ENCODE results near the gene GABRA4.

GABRA4 gene

GRCh38 chr4:46890056-46890455 is 103.3 kb downstream of the GABRA4 start:
- Histone ChIP-seq H3K4me1 (no peaks in the 10 kb centered on the region), H3K27me3 (no peaks in the 10 kb centered on the region), H3K9ac (no peak overlapping the region), H3K36me3 (no peaks in the 10 kb centered on the region), H3K4me2 (no peak overlapping the region), H3K27ac (no peak overlapping the region), H3K9me3 (0 out of 2 replicates have a peak, but pooled peaks cover 4% of the 10 kb centered on the region), H3K4me3 (no peak overlapping the region), H4K20me1 (no peaks in the 10 kb centered on the region)
- TF ChIP-seq Cebpa-rat (IDR thresholded peaks at IDR 0.05): no peak

GRCh38 chr4:46889410-46889809 is 104.0 kb downstream of the GABRA4 start:
- no peaks in the 10 kb centered on the region for H3K27me3 ChIP-seq
- H3K36me3 ChIP-seq: no peaks in the 10 kb centered on the region
- no peaks in the 10 kb centered on the region for H3K4me1 ChIP-seq
- H3K27ac ChIP-seq: no peak overlapping the region
- H3K9ac ChIP-seq: no peak overlapping the region
- no peak overlapping the region for H3K4me3 ChIP-seq
- TF ChIP-seq Cebpa-rat (IDR thresholded peaks at IDR 0.05): no peak
- 0 out of 2 replicates have a peak, but pooled peaks cover 4% of the 10 kb centered on the region for H3K9me3 ChIP-seq
- no peak overlapping the region for H3K4me2 ChIP-seq
- no peaks in the 10 kb centered on the region for H4K20me1 ChIP-seq

GRCh38 chr4:46886711-46887110 is 106.7 kb downstream of the GABRA4 start:
- Histone ChIP-seq H3K27me3 (no peaks in the 10 kb centered on the region), H3K27ac (no peak overlapping the region), H3K9me3 (no peaks in the 10 kb centered on the region), H3K36me3 (no peaks in the 10 kb centered on the region), H4K20me1 (no peaks in the 10 kb centered on the region), H3K9ac (no peak overlapping the region), H3K4me2 (no peak overlapping the region), H3K4me1 (no peaks in the 10 kb centered on the region), H3K4me3 (no peak overlapping the region)
- TF ChIP-seq Cebpa-rat (IDR thresholded peaks at IDR 0.05): no peak

- no peaks in the 10 kb centered on the region for H3K36me3 ChIP-seq
- no peaks in the 10 kb centered on the region for H3K27me3 ChIP-seq
- no peak overlapping the region for H3K27ac ChIP-seq
- no peak overlapping the region for H3K4me2 ChIP-seq
- H3K9ac ChIP-seq: no peak overlapping the region
- no peaks in the 10 kb centered on the region for H3K9me3 ChIP-seq
- no peaks in the 10 kb centered on the region for H4K20me1 ChIP-seq
- no peaks in the 10 kb centered on the region for H3K4me1 ChIP-seq
- no peak overlapping the region for H3K4me3 ChIP-seq
- TF ChIP-seq Cebpa-rat (IDR thresholded peaks at IDR 0.05): no peak
These were observed 114.7 kb downstream of the GABRA4 start for GRCh38 chr4:46878641-46879040.

- H3K4me2 ChIP-seq: no peak overlapping the region
- 0 out of 2 replicates have a peak, but pooled peaks cover 7% of the 10 kb centered on the region for H3K9me3 ChIP-seq
- TF ChIP-seq Cebpa-rat (IDR thresholded peaks at IDR 0.05): no peak
- H3K36me3 ChIP-seq: no peaks in the 10 kb centered on the region
- no peak overlapping the region for H3K4me3 ChIP-seq
- H3K9ac ChIP-seq: no peak overlapping the region
- H3K27me3 ChIP-seq: no peaks in the 10 kb centered on the region
- H3K4me1 ChIP-seq: no peaks in the 10 kb centered on the region
- H3K27ac ChIP-seq: no peak overlapping the region
- no peaks in the 10 kb centered on the region for H4K20me1 ChIP-seq
These were observed 118.6 kb downstream of the GABRA4 start for GRCh38 chr4:46874811-46875210.

- Histone ChIP-seq H3K4me3 (no peak overlapping the region), H3K9me3 (0 out of 2 replicates have a peak, but pooled peaks cover 7% of the 10 kb centered on the region), H3K9ac (no peak overlapping the region), H3K27me3 (no peaks in the 10 kb centered on the region), H3K36me3 (no peaks in the 10 kb centered on the region), H3K27ac (no peak overlapping the region), H4K20me1 (no peaks in the 10 kb centered on the region), H3K4me1 (no peaks in the 10 kb centered on the region), H3K4me2 (no peak overlapping the region)
- TF ChIP-seq Cebpa-rat (IDR thresholded peaks at IDR 0.05): no peak
These were observed 123.0 kb downstream of the GABRA4 start for GRCh38 chr4:46870411-46870810.
